GM21381 (cell line): ENCODE data around the gene VAV2.
"Not testable (repeated sequence)": the region's sequence is repeated elsewhere in the genome, so short reads cannot be mapped to it uniquely, and the experiment has no call there.

Experiments used
- ATAC-seq: cut with Tn5 transposase; IDR thresholded peaks from one replicate; pipeline ENCODE4 v1.9.1; 2021; ENCODE audit warnings: mild to moderate bottlenecking, moderate library complexity; ENCODE audit not compliant: unreplicated experiment

The VAV2 gene

DNA sequence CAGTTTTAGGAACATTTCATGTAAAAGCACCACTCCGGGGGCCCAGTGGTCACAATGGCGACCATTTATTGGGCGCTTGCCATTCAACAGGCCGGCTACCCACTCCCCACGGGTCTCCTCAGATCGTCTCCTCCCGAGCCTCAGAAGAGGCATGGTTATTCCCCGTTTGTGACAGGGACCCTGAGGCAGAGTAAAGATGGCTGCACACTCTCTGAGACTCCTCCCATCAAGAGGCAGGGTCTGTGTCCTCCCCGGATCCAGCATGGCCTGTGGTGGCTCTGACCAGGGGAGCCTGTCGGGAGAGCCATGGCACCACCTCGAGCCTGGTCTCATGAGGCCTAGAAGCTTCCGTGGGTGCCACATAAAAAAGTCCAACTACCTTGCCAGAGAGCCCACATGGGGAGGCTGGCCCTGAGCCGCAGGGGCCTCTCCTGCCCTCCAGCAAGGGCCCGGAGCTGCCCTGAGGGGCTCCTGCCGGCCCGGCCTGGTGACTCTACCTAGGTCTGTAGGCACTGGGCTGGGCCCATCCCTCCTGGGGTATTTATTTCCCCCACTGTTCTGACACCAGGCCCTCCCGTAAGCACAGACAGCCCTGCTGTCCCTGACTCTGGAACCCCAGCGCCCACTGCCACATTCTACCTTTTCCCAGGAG is 90.8 kb downstream of the VAV2 start:
- ATAC-seq = no peak

DNA sequence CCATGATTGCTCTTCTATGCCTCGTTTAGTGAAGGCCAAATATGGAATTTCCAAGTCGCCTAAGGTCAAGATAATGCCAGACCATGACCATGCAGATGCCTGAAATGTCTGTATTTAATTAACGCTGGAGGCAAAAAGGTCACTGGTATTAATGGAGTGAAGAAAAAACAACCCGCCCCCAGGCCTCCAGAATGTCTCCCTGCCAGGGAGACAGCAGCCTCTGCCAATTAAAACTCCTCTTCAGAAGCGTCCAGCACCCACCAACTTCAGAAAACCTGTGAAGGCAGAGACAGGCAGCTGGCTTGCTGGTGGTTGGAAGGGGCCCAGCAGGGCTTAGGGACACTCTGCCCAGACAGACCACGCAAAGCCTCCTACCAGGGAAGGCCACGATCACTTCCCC is 94.4 kb downstream of the VAV2 start:
- ATAC-seq = no peak

DNA sequence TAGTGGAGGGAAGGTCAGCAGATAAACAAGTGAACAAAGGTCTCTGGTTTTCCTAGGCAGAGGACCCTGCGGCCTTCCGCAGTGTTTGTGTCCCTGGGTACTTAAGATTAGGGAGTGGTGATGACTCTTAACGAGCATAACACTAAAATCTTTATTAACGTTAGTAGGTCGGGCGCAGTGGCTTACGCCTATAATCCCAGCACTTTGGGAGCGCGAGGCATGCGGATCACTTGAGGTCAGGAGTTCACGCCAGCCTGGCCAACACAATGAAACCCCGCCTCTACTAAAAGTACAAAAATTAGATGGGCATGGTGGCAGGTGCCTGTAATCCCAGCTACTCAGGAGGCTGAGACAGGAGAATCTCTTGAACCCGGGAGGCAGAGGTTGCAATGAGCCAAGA is 96.1 kb downstream of the VAV2 start:
- not testable (repeated sequence) for ATAC-seq

GRCh38 chr9:133895335-133895734 is 96.8 kb downstream of the VAV2 start:
- ATAC-seq = no peak

DNA sequence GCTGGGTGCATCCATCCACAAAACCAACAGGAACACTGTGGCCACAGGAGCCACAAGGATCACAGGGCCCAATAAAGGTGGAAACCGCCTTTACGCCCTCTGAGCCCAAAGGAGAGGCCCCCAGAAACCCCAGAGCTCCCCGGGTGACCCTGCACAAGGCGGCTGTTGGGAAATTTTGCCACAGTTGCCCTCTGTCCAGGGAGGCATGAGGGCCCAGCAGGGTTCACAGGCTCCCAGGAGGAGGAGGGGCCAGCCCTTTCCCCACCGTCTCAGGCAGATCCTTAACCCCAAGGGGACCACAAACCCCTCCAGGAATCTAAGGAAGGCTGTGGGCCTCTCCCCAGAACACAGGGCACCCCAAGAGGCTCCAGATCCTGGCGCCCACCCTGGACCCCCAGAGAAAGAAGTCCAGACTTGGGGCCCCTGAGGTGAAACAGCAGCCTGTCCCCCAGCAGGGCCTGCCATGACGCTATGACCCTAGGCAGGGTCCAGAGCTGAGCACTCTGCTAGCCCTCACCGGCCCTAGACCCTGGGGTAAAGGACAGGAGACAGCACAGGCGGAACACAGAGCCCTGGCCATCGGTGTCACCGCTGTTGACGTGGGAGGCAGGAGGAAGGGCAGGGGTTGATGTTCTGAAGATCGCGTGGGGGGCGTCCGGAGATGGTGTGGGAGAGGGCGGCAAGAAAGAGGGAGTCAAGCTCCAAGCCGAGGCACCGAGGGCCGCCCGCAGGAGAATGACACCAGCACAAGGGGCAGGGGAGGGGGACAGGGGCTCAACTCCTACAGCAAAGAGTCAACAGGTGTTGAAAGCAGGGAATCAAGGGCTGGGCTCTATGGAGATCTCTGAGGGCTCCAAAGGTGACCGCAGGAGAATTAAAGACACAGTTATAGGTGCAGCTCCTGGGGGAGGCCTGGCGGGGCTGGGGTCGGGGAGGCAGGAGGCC is 97.5 kb downstream of the VAV2 start:
- no peak for ATAC-seq

DNA sequence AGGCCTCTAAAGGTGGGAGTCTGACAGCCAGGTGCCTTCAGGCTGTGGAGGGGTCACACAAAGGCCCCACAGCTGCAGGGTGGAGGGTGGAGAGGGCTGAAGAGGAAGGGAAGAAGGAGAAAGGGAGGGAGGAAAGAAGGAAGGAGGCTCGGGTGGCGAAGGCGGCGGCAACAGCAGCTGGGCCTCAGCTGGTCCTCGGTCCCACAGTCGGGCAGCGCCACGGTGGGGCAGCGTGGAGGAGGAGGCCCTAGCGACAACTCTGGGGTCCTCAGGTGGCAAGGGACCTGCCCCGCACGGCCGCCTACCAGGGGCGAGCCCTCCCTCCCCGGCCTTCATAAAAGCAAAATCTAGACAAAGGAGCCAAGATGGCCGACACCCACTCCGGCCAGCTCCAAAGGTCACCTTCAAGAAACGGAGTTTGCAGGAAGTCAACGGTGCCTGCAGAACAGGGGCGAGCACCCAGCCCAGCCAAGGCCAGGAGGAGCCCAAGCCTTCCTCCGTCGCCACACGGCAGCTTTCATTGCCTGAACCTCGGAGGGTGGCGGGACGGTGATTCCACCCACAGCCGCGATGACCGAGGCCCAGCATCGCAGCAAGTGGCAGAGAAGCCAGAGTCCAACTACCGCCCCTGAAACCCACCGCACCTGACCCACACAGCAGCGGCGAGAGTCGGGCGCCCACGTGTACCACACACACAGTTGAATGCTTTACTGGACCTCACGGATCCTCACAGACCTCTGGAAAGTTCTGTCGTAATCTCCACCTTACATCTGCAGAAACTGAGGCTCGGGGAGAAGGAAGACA is 98.7 kb downstream of the VAV2 start:
- no peak for ATAC-seq

GRCh38 chr9:133892193-133892920 is 99.8 kb downstream of the VAV2 start:
- no peak for ATAC-seq

- ATAC-seq = no peak
These were observed 100.4 kb downstream of the VAV2 start for GRCh38 chr9:133891741-133892140.

GRCh38 chr9:133890583-133890982 is 101.5 kb downstream of the VAV2 start:
- ATAC-seq = no peak

DNA sequence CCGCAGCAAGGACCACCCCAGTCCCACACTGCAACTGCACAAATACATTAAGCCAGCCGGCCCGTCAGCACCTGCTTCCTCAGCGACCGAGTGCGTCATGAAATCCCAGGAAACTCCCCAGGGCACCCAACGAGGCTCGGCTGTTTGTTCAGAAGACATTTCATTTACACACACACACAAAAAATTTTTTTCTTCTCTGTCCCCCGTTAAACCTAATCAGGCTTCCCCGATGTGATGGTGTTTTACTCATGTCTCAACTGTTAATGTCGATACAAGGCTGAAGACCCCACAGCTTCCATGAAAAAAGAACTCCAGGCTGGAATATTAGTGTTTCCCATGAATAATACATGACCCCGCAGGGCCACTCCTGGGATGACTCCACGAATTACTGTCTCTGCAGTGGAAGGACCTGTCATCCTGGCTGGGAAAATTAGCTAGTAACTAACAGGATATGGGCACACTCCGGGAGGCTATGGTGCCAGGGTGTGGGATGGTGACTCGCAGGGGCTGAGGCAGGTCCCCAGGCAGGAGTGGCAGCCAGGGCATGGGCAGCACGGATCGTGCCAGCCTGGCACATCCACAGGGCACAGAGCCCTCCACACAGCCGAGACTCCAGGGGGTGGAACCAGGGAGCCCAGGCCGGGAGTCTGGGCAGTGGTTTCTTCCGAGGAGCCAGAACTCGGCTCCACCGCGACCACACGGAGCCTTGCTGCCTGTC is 102.4 kb downstream of the VAV2 start:
- ATAC-seq = no peak

- no peak for ATAC-seq
These were observed 103.2 kb downstream of the VAV2 start for GRCh38 chr9:133888809-133889491.

DNA sequence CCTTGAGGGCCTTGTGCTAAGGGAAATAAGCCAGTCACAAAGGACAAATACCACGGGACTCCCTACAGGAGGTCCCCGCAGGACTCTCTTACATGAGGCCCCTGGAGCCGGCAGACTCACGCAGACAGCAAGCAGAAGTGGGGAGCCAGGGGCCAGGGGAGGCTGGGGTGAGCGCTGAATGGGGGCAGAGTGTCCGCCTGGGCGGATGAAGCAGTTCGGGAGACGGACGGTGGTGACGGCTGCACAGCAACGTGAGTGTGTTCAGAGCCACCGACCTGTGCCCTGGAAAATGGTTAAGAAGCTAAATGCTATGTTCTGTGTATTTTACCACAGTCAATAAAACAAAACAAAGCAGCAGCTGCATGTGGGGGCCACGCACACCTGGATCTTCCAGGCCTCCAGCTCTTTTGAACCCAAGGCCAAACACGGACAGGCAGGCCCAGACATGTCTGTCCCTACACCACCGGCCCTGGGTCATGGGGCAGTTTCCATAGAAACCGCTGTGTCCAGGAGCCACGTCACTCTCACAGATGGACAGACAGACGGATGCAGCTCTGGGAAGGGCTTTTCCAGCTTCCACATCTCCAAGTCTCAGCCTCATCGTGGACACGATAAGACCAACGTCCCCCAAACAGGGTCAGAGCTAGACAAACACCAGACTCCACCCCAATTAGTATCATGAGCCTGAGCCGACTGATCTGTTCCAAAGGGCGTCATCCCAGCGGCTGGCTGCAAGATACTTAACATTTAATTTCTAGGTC is 103.9 kb downstream of the VAV2 start:
- no peak for ATAC-seq

GRCh38 chr9:133887540-133888047 is 104.5 kb downstream of the VAV2 start:
- ATAC-seq = no peak

DNA sequence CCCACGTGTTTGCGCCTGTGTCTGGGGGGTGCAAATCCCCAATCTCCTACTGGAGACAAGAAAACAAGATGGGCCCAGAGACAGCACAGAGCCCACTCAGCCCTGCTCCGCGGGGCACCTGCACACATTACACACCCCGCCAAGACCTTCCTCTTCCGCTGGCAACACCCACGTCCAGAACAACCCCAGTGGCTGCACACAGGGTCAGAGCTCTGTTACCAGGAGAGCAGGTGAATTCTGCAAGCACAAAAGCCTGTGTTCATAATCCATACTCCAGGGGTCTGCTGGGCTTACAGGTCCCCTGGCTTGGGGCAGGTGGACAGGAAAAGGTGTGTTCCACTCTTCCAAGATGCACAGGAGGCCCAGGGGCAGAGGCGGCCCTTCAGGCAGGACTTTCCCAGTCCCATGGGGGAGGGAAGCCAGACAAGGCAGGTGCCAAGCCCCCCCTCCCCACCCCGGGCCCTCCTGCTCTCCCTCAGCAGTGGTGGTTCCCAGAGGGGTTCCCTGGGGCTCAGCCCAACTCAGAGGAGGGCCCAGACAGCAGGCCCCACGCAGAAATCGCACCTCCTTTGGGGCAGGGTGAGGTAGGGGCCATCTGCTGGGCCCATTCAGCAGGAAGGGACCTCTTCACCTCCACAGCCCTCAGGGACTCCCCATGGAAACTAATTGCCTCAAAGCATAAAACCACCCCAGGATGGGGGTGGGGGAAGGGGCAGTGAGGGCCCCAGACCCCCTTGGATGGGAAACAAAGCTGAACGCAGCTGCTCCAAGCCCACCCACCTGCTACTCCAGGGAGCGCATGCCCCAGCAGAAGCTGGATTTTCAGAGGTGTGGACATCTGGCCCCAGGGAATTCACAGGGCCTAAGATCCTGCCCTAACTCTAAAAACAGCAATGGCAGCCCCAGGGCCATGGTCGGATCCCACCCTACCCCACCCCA is 105.3 kb downstream of the VAV2 start:
- no peak for ATAC-seq

- no peak for ATAC-seq
These were observed 107.0 kb downstream of the VAV2 start for GRCh38 chr9:133884907-133885744.
